HCT116 (cell line): ENCODE data around the gene LSAMP.

Experiments
- EZH2 ChIP-seq: fragments of 200-600 bp; sonication (generic); IDR thresholded peaks from 2 replicates; pipeline ENCODE4 v1.6.1; 2017; ENCODE audit warnings: antibody characterized with exemption, mixed run types
- POLR2A ChIP-seq: IDR thresholded peaks from 2 replicates; pipeline ENCODE4 v1.7.0; 2011; ENCODE audit warnings: borderline replicate concordance; ENCODE audit not compliant: insufficient read depth, insufficient read length; ENCODE audit errors: extremely low read depth
- POLR2AphosphoS5 ChIP-seq: IDR thresholded peaks from 2 replicates; pipeline ENCODE4 v1.6.1; 2011; ENCODE audit warnings: mild to moderate bottlenecking, low read depth, low read length, moderate library complexity
- SIN3A ChIP-seq: IDR thresholded peaks from 2 replicates; pipeline ENCODE4 v1.6.1; 2012; ENCODE audit warnings: low read depth
- TCF7L2 ChIP-seq: IDR thresholded peaks from 2 replicates; pipeline ENCODE4 v1.7.0; 2011; ENCODE audit warnings: borderline replicate concordance, inconsistent platforms; ENCODE audit not compliant: insufficient read depth, insufficient read length; ENCODE audit errors: extremely low read depth
- ZNF274 ChIP-seq: fragments of 200-500 bp; sonication (Bioruptor generic); IDR thresholded peaks from 2 replicates; pipeline ENCODE4 v1.6.1; 2014; ENCODE audit warnings: mild to moderate bottlenecking, low read depth, low read length, inconsistent platforms
- TF ChIP-seq, protein P1 (sequence below): IDR thresholded peaks from 2 replicates; pipeline ENCODE4 v1.6.1; 2012; ENCODE audit warnings: low read depth
- TF ChIP-seq, protein P2 (sequence below), 3 experiments: fragments of 200-600 bp in 1 of 3; sonication (generic) in 1 of 3; IDR thresholded peaks in 2 of 3; conservative IDR thresholded peaks in 1 of 3; 2 replicates each; pipeline ENCODE4 v1.5.1; 2012 to 2017; ENCODE audit warnings: low read depth in 2 of 3, low read length in 2 of 3, antibody characterized with exemption in 1 of 3, borderline replicate concordance in 1 of 3, control low read depth in 1 of 3, mild to moderate bottlenecking in 1 of 3, mixed read lengths in 1 of 3, mixed run types in 1 of 3, moderate library complexity in 1 of 3; ENCODE audit not compliant: insufficient read depth in 1 of 3
- TF ChIP-seq, protein P3 (sequence below): IDR thresholded peaks from 2 replicates; pipeline ENCODE4 v1.6.1; 2012
- TF ChIP-seq, protein P4 (sequence below): IDR thresholded peaks from 2 replicates; pipeline ENCODE4 v1.6.1; 2011; ENCODE audit warnings: mild to moderate bottlenecking, low read length, moderate library complexity; ENCODE audit not compliant: insufficient replicate concordance; ENCODE audit errors: extremely low read depth

DNA sequence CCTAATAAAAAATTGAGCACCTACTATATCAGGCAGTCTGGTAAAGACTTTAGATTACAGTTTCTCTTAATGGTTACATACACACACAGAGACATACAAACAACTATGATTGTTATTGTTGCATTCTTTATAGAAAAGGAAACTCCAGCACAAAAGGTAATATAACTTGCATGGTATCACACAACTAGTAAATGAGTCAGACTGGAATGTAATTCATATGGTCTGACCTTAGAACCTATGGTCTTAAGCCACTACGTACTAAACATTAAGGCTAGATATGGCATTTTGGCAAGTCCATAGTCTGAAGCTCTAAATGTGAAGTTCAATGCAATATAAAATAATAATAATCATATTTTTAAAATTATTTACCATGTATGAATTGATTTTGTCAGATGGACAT is 380.6 kb downstream of the LSAMP start:
- TF ChIP-seq, protein P1, sequence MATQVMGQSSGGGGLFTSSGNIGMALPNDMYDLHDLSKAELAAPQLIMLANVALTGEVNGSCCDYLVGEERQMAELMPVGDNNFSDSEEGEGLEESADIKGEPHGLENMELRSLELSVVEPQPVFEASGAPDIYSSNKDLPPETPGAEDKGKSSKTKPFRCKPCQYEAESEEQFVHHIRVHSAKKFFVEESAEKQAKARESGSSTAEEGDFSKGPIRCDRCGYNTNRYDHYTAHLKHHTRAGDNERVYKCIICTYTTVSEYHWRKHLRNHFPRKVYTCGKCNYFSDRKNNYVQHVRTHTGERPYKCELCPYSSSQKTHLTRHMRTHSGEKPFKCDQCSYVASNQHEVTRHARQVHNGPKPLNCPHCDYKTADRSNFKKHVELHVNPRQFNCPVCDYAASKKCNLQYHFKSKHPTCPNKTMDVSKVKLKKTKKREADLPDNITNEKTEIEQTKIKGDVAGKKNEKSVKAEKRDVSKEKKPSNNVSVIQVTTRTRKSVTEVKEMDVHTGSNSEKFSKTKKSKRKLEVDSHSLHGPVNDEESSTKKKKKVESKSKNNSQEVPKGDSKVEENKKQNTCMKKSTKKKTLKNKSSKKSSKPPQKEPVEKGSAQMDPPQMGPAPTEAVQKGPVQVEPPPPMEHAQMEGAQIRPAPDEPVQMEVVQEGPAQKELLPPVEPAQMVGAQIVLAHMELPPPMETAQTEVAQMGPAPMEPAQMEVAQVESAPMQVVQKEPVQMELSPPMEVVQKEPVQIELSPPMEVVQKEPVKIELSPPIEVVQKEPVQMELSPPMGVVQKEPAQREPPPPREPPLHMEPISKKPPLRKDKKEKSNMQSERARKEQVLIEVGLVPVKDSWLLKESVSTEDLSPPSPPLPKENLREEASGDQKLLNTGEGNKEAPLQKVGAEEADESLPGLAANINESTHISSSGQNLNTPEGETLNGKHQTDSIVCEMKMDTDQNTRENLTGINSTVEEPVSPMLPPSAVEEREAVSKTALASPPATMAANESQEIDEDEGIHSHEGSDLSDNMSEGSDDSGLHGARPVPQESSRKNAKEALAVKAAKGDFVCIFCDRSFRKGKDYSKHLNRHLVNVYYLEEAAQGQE: no peak
- TF ChIP-seq EZH2 (no peak), POLR2A (no peak), ZNF274 (no peak), POLR2AphosphoS5 (no peak), TCF7L2 (no peak), SIN3A (no peak)
- TF ChIP-seq, protein P2, sequence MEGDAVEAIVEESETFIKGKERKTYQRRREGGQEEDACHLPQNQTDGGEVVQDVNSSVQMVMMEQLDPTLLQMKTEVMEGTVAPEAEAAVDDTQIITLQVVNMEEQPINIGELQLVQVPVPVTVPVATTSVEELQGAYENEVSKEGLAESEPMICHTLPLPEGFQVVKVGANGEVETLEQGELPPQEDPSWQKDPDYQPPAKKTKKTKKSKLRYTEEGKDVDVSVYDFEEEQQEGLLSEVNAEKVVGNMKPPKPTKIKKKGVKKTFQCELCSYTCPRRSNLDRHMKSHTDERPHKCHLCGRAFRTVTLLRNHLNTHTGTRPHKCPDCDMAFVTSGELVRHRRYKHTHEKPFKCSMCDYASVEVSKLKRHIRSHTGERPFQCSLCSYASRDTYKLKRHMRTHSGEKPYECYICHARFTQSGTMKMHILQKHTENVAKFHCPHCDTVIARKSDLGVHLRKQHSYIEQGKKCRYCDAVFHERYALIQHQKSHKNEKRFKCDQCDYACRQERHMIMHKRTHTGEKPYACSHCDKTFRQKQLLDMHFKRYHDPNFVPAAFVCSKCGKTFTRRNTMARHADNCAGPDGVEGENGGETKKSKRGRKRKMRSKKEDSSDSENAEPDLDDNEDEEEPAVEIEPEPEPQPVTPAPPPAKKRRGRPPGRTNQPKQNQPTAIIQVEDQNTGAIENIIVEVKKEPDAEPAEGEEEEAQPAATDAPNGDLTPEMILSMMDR (IDR thresholded peaks at IDR 0.05 in 2 of 3, conservative IDR thresholded peaks at IDR 0.05 in 1 of 3; ENCODE audit: borderline replicate concordance in 1 of 3, insufficient read depth in 1 of 3, low read depth in 2 of 3, low read length in 2 of 3): no peak
- TF ChIP-seq, protein P3, sequence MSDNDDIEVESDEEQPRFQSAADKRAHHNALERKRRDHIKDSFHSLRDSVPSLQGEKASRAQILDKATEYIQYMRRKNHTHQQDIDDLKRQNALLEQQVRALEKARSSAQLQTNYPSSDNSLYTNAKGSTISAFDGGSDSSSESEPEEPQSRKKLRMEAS: no peak
- TF ChIP-seq, protein P4, sequence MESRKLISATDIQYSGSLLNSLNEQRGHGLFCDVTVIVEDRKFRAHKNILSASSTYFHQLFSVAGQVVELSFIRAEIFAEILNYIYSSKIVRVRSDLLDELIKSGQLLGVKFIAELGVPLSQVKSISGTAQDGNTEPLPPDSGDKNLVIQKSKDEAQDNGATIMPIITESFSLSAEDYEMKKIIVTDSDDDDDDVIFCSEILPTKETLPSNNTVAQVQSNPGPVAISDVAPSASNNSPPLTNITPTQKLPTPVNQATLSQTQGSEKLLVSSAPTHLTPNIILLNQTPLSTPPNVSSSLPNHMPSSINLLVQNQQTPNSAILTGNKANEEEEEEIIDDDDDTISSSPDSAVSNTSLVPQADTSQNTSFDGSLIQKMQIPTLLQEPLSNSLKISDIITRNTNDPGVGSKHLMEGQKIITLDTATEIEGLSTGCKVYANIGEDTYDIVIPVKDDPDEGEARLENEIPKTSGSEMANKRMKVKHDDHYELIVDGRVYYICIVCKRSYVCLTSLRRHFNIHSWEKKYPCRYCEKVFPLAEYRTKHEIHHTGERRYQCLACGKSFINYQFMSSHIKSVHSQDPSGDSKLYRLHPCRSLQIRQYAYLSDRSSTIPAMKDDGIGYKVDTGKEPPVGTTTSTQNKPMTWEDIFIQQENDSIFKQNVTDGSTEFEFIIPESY: no peak
